K562 (cell line): ENCODE data around the gene WDR64. TPM values are rescaled to one million over a fixed set of nuclear protein-coding genes. Genes with fewer than 3 reads are reported as not detected.

Experiments
- ATAC-seq: fragments of 200-7000 bp; cut with Tn5 transposase; 3 replicates; pipeline ENCODE4 v1.9.1; 2020; ENCODE audit warnings: moderate library complexity
- BruUV-seq: library from RNA; stranded (reverse); fragments of 400-500 nt; replicated peaks from 2 replicates; lab custom pipeline; 2021; lab: Mats Ljungman, UMichigan
- CTCF ChIA-PET: fragments of 300-600 bp; formaldehyde crosslinking; extraction: SDS; loops from one replicate; lab custom pipeline; 2021; ENCODE audit warnings: low intra/inter-chr PET ratio; lab: Yijun Ruan, JAX
- POLR2A ChIA-PET: fragments of 300-600, 350-650 bp; sonication (Branson Sonifier 250); formaldehyde crosslinking; extraction: SDS; loops from one replicate; lab custom pipeline; 2021; ENCODE audit warnings: antibody characterized with exemption, inconsistent platforms; lab: Yijun Ruan, JAX
- DNase-seq, 4 experiments: peaks; one replicate each; pipeline versions ENCODE4 v3.0.0 to v3.0.0-alpha.2; 2011 to 2018; ENCODE audit warnings: low spot score in 3 of 4, mixed read lengths in 3 of 4; ENCODE audit errors: extremely low read depth in 1 of 4
- FAIRE-seq: peaks from 2 replicates; lab custom pipeline; 2011; peaks lifted over from hg19 to GRCh38; lab: Jason Lieb, UNC
- H2AFZ ChIP-seq: 2 replicates; pipeline ENCODE4 v1.6.0; 2011; ENCODE audit warnings: low read depth, low read length, control low read depth, inconsistent platforms
- H3K27ac ChIP-seq: fragments of 200-600 bp; 3 replicates; pipeline ENCODE4 v1.8.0; 2011; ENCODE audit warnings: low read depth, mild to moderate bottlenecking, control low read depth, inconsistent platforms, low read length, moderate library complexity, mixed read lengths; ENCODE audit errors: extremely low read depth
- H3K27me3 ChIP-seq, 2 experiments: fragments of 300-600 bp in 1 of 2; 2 replicates in 1 of 2; 3 replicates in 1 of 2; pipeline versions ENCODE4 v1.6.0 to v1.8.0; 2011; ENCODE audit warnings: inconsistent platforms in 2 of 2, low read length in 2 of 2, mild to moderate bottlenecking in 1 of 2, mixed read lengths in 1 of 2, moderate library complexity in 1 of 2; ENCODE audit not compliant: control insufficient read depth in 2 of 2, insufficient read depth in 2 of 2
- H3K36me3 ChIP-seq: fragments of 300-600 bp; 3 replicates; pipeline ENCODE4 v1.8.0; 2011; ENCODE audit warnings: mild to moderate bottlenecking, low read length, inconsistent platforms; ENCODE audit not compliant: control insufficient read depth, insufficient read depth
- H3K4me1 ChIP-seq, 2 experiments: fragments of 200-600 bp in 1 of 2; replicated peaks in 1 of 2; 2 replicates in 1 of 2; 3 replicates in 1 of 2; pipeline versions ENCODE4 v1.5.1 to v1.8.0; 2011; ENCODE audit warnings: inconsistent platforms in 2 of 2, low read length in 2 of 2, mild to moderate bottlenecking in 1 of 2, mixed read lengths in 1 of 2, moderate library complexity in 1 of 2; ENCODE audit not compliant: control insufficient read depth in 2 of 2, insufficient read depth in 2 of 2
- H3K4me2 ChIP-seq: 2 replicates; pipeline ENCODE4 v1.6.1; 2011; ENCODE audit warnings: low read length, control low read depth, inconsistent platforms, mixed read lengths; ENCODE audit not compliant: insufficient read depth
- H3K4me3 ChIP-seq: fragments of 200-600 bp; sonication (generic), shearing (Covaris generic); 2 replicates; pipeline ENCODE4 v1.5.1; 2016; ENCODE audit warnings: control low read depth, inconsistent platforms
- H3K79me2 ChIP-seq: fragments of 200-600 bp; 3 replicates; pipeline ENCODE4 v1.8.0; 2011; ENCODE audit warnings: low read length, inconsistent platforms; ENCODE audit not compliant: control insufficient read depth, insufficient read depth
- H3K9ac ChIP-seq, 2 experiments: 2 replicates each; pipeline versions ENCODE4 v1.6.0 to v1.6.1; 2011; ENCODE audit warnings: low read depth in 2 of 2, low read length in 2 of 2, control low read depth in 1 of 2, inconsistent platforms in 1 of 2, mild to moderate bottlenecking in 1 of 2, mixed read lengths in 1 of 2; ENCODE audit not compliant: insufficient read depth in 1 of 2
- H3K9me1 ChIP-seq: one replicate; pipeline ENCODE4 v1.6.0; 2011; ENCODE audit warnings: inconsistent platforms, mild to moderate bottlenecking, low read length, moderate library complexity; ENCODE audit not compliant: control insufficient read depth, insufficient read depth
- H3K9me3 ChIP-seq: replicated peaks from 2 replicates; pipeline ENCODE4 v1.5.1; 2011; ENCODE audit warnings: low read depth, low read length, inconsistent platforms; ENCODE audit not compliant: control insufficient read depth, insufficient read depth
- H4K20me1 ChIP-seq: replicated peaks from 2 replicates; pipeline ENCODE4 v1.6.1; 2011; ENCODE audit warnings: low read length, inconsistent platforms, mixed read lengths; ENCODE audit not compliant: control insufficient read depth, insufficient read depth
- BRD9 ChIP-seq: fragments of 450-650 bp; IDR thresholded peaks from 2 replicates; pipeline ENCODE4 v1.6.1; 2018; ENCODE audit warnings: low read depth; ENCODE audit not compliant: partially characterized antibody
- CBX8 ChIP-seq: fragments of 200-600 bp; sonication (generic); IDR thresholded peaks from 2 replicates; pipeline ENCODE4 v1.6.1; 2012; ENCODE audit warnings: borderline replicate concordance, mixed run types, low read depth, mild to moderate bottlenecking, moderate library complexity, mixed read lengths, low read length, control low read depth, inconsistent platforms; ENCODE audit not compliant: poor library complexity, severe bottlenecking; ENCODE audit errors: extremely low read depth
- FIP1L1 ChIP-seq: fragments of 200-400 bp; formaldehyde crosslinking; IDR thresholded peaks from 2 replicates; pipeline ENCODE4 v1.6.1; 2018; ENCODE audit warnings: mild to moderate bottlenecking, low read depth, low read length; ENCODE audit not compliant: poor library complexity, severe bottlenecking
- NEUROD1 ChIP-seq: fragments of 150-350 bp; IDR thresholded peaks from 2 replicates; pipeline ENCODE4 v1.6.1; 2014; ENCODE audit warnings: borderline replicate concordance, low read length, low read depth; ENCODE audit not compliant: partially characterized antibody
- SAFB2 ChIP-seq: fragments of 200-400 bp; formaldehyde crosslinking; IDR thresholded peaks from 2 replicates; pipeline ENCODE4 v1.6.1; 2018; ENCODE audit warnings: borderline replicate concordance, low read length, low read depth, moderate library complexity; ENCODE audit not compliant: severe bottlenecking
- TCF3 ChIP-seq: sonication (generic); formaldehyde crosslinking; IDR thresholded peaks from 2 replicates; pipeline ENCODE4 v1.4.0; 2020; ENCODE audit warnings: mild to moderate bottlenecking, missing genetic modification reagents
- ZNF431 ChIP-seq: sonication (generic); formaldehyde crosslinking; IDR thresholded peaks from 2 replicates; pipeline ENCODE4 v1.8.0; 2022; ENCODE audit warnings: mild to moderate bottlenecking, missing genetic modification reagents
- WGBS: fragments of 100-300 bp; shearing (Covaris generic); methylation state at CpG from one replicate; pipeline ENCODE4 v1.1.6; 2016; ENCODE audit warnings: low coverage, mixed read lengths; ENCODE audit not compliant: insufficient coverage; ENCODE audit errors: missing lambda C conversion rate; 5-methylcytosine and 5-hydroxymethylcytosine counted together
- in situ Hi-C: fragments of 300-500 bp; cut with MboI; formaldehyde crosslinking; loops from 4 replicates; pipeline ENCODE4 v1.15.0; 2018; ENCODE audit warnings: inconsistent platforms, mixed read lengths
- intact Hi-C: fragments of 100-400 bp; cut with micrococcal nuclease; formaldehyde crosslinking; loops from 2 replicates; pipeline ENCODE4 v1.14.2; 2022
- polyA plus RNA-seq, 8 experiments: library from polyadenylated mRNA; depleted of rRNA in 4 of 8; stranded (reverse) in 5 of 8; unstranded in 3 of 8; fragments of >200 nt; fragmentation: Nextera tagmentation in 2 of 8; fragmentation: Illumina TruSeq in 1 of 8; extraction: Ambion mirVana in 2 of 8; extraction: Trizol in 1 of 8; gene quantifications; 2 replicates each; pipeline versions ENCODE4 v1.2.1 to v1.2.3, GENCODE V29; 2011 to 2014; ENCODE audit warnings: inconsistent platforms in 1 of 8, missing spikeins in 1 of 8
- total RNA-seq, 7 experiments: library from RNA; depleted of rRNA in 6 of 7; stranded (reverse); fragments of >200 nt in 6 of 7; fragmentation: Illumina TruSeq in 2 of 7; extraction: Trizol in 2 of 7; gene quantifications; 2 replicates each; pipeline versions ENCODE4 v1.2.1 to v1.2.3, GENCODE V29; 2011 to 2021; ENCODE audit warnings: low replicate concordance in 1 of 7
- TF ChIP-seq, protein P1 (sequence below): IDR thresholded peaks from 3 replicates; pipeline ENCODE4 v1.6.1; 2011; ENCODE audit warnings: borderline replicate concordance, mild to moderate bottlenecking; ENCODE audit not compliant: insufficient read length, insufficient read depth

The WDR64 gene
- total and polyA plus RNA-seq, 9 of the 15 experiments (the other 6 are each of a cell fraction or from before 2014, with no cell fraction given) = 0.06 to 0.29 (median 0.19) TPM; not detected in 5

GRCh38 chr1:241711326-241711725 lies 59.2 kb downstream of the WDR64 start:
- no TSS peak for BruUV-seq
- Histone ChIP-seq H3K36me3 (no peaks in the 10 kb centered on the region), H3K27ac (no peak overlapping the region), H4K20me1 (no peaks in the 10 kb centered on the region), H3K4me3 (no peak overlapping the region), H3K4me1 (peaks cover 0 to 8% of the 10 kb centered on the region in 2 experiments; a peak in 3 of 5 replicates), H3K9me3 (no peaks in the 10 kb centered on the region), H2AFZ (no peak overlapping the region), H3K9me1 (no peaks in the 10 kb centered on the region), H3K4me2 (no peak overlapping the region), H3K27me3 (no peaks in the 10 kb centered on the region), H3K9ac (no peak overlapping the region), H3K79me2 (no peaks in the 10 kb centered on the region)
- no peak for DNase-seq
- POLR2A ChIA-PET = no interaction called here
- WGBS = 88% methylated on average over 6 of the region's 6 CpGs
- intact Hi-C loops = no loop called here
- CTCF ChIA-PET = no interaction called here
- no peak for ATAC-seq
- FAIRE-seq = no peak
- TF ChIP-seq CBX8 (no peak), FIP1L1 (no peak), NEUROD1 (no peak), ZNF431 (CRISPR knock-in tag) (no peak), SAFB2 (no peak), BRD9 (no peak), TCF3 (no peak)
- TF ChIP-seq, protein P1, sequence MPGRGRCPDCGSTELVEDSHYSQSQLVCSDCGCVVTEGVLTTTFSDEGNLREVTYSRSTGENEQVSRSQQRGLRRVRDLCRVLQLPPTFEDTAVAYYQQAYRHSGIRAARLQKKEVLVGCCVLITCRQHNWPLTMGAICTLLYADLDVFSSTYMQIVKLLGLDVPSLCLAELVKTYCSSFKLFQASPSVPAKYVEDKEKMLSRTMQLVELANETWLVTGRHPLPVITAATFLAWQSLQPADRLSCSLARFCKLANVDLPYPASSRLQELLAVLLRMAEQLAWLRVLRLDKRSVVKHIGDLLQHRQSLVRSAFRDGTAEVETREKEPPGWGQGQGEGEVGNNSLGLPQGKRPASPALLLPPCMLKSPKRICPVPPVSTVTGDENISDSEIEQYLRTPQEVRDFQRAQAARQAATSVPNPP = no peak
- in situ Hi-C loops = no loop called here
